Panc1 (cell line): ENCODE results near the gene ZC3HAV1. TPM values are rescaled to one million over a fixed set of nuclear protein-coding genes. Genes with fewer than 3 reads are reported as not detected.

Experiments
- ATAC-seq: fragments of 200-7000 bp; cut with Tn5 transposase; 2 replicates; pipeline ENCODE4 v1.9.1; 2020; ENCODE audit warnings: mild to moderate bottlenecking, moderate library complexity
- BruUV-seq: library from RNA; stranded (reverse); fragments of 400-500 nt; replicated peaks from 2 replicates; lab custom pipeline; 2021; lab: Mats Ljungman, UMichigan
- CTCF ChIA-PET: fragments of 300-600 bp; sonication (Branson Sonifier 250); formaldehyde crosslinking; loops from one replicate; lab custom pipeline; 2022; ENCODE audit warnings: antibody characterized with exemption; lab: Charles Lee
- POLR2A ChIA-PET: fragments of 300-600 bp; sonication (Branson Sonifier 250); formaldehyde crosslinking; loops from one replicate; lab custom pipeline; 2022; ENCODE audit warnings: antibody characterized with exemption; lab: Charles Lee
- DNase-seq: peaks from one replicate; pipeline ENCODE4 v3.0.0-alpha.2; 2010; ENCODE audit warnings: low read depth, low spot score
- H3K27ac ChIP-seq: 2 replicates; pipeline ENCODE4 v1.5.1; 2011; ENCODE audit warnings: mild to moderate bottlenecking, low read length, inconsistent platforms
- H3K27me3 ChIP-seq: fragments of 200-500 bp; sonication (Bioruptor generic); 2 replicates; pipeline ENCODE4 v1.6.0; 2014; ENCODE audit warnings: low read length, inconsistent platforms; ENCODE audit not compliant: control insufficient read depth, insufficient read depth
- H3K36me3 ChIP-seq: fragments of 200-500 bp; sonication (Bioruptor generic); 2 replicates; pipeline ENCODE4 v1.5.1; 2014; ENCODE audit warnings: inconsistent platforms, mild to moderate bottlenecking, low read length, moderate library complexity; ENCODE audit not compliant: control insufficient read depth, insufficient read depth
- H3K4me1 ChIP-seq: 2 replicates; pipeline ENCODE4 v1.5.1; 2011; ENCODE audit warnings: inconsistent platforms, mild to moderate bottlenecking, low read length, moderate library complexity; ENCODE audit not compliant: control insufficient read depth, insufficient read depth
- H3K4me3 ChIP-seq, 2 experiments: 2 replicates each; pipeline ENCODE4 v1.5.1; 2011 to 2012; ENCODE audit warnings: low read depth in 2 of 2, low read length in 2 of 2, mild to moderate bottlenecking in 2 of 2, inconsistent platforms in 1 of 2, moderate library complexity in 1 of 2
- H3K9me3 ChIP-seq: fragments of 200-500 bp; sonication (Bioruptor generic); 2 replicates; pipeline ENCODE4 v1.5.1; 2014; ENCODE audit warnings: low read depth, mild to moderate bottlenecking, inconsistent platforms, low read length, moderate library complexity; ENCODE audit not compliant: control insufficient read depth, insufficient read depth
- POLR2AphosphoS5 ChIP-seq: IDR thresholded peaks from 2 replicates; pipeline ENCODE4 v1.6.1; 2012; ENCODE audit warnings: mild to moderate bottlenecking, low read depth, low read length, moderate library complexity
- SIN3A ChIP-seq: IDR thresholded peaks from 2 replicates; pipeline ENCODE4 v1.6.1; 2012; ENCODE audit warnings: low read depth, mild to moderate bottlenecking, low read length, moderate library complexity, borderline replicate concordance; ENCODE audit not compliant: insufficient read depth
- TCF7L2 ChIP-seq: IDR thresholded peaks from 2 replicates; pipeline ENCODE4 v1.6.1; 2011; ENCODE audit warnings: mild to moderate bottlenecking, low read depth, low read length, inconsistent platforms
- in situ Hi-C: cut with HindIII; loops from 2 replicates; pipeline ENCODE4 v1.10.0; 2016; ENCODE audit warnings: low sequenced_read_pairs, low pct_unique_long_range_greater_than_20kb
- intact Hi-C: fragments of 100-400 bp; cut with micrococcal nuclease; formaldehyde crosslinking; loops from one replicate; pipeline ENCODE4 v1.10.0; 2022; ENCODE audit not compliant: unreplicated experiment
- total RNA-seq: library from RNA; stranded (reverse); gene quantifications from one replicate; pipeline ENCODE4 v1.2.1, GENCODE V29; 2021; ENCODE audit not compliant: unreplicated experiment
- TF ChIP-seq, protein P1 (sequence below): fragments of 450-650 bp; IDR thresholded peaks from 2 replicates; pipeline ENCODE4 v1.5.1; 2017; ENCODE audit warnings: mild to moderate bottlenecking
- TF ChIP-seq, protein P2 (sequence below), 2 experiments: IDR thresholded peaks; 2 replicates each; pipeline ENCODE4 v1.6.1; 2011 to 2012; ENCODE audit warnings: low read depth in 2 of 2, control low read depth in 1 of 2, low read length in 1 of 2, mild to moderate bottlenecking in 1 of 2, moderate library complexity in 1 of 2; ENCODE audit not compliant: insufficient read depth in 1 of 2

Gene ZC3HAV1
- total RNA-seq, 1 experiment from 2014 or later, result 47.1 TPM

DNA sequence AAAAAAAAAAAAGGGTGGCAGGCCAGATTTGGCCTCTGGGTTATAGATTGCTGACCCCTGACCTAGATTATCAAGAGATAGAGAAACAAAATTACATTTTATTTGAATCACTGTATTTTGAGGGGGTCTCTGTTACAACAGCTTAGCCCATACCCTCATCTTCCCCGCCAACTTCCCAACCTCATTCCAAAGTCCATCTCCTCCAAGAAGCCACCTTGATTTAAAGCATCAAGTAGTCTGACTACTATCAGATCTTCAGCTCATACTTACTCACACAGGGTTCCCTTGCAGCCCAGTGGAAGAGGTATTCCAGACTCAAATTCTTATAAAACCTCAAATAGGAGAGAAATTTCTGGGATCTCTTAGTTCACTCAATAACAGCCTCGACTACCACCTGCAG lies 20.4 kb downstream of the ZC3HAV1 start:
- ChIA-PET POLR2A (no interaction called here), CTCF (no interaction called here)
- intact Hi-C loops (no loop called here), in situ Hi-C loops (no loop called here)
- peaks cover 7% of the 10 kb centered on the region; the same call in 1 of the 2 replicates for H3K36me3 ChIP-seq
- TF ChIP-seq POLR2AphosphoS5 (no peak), SIN3A (no peak), TCF7L2 (no peak)
- TF ChIP-seq, protein P1, sequence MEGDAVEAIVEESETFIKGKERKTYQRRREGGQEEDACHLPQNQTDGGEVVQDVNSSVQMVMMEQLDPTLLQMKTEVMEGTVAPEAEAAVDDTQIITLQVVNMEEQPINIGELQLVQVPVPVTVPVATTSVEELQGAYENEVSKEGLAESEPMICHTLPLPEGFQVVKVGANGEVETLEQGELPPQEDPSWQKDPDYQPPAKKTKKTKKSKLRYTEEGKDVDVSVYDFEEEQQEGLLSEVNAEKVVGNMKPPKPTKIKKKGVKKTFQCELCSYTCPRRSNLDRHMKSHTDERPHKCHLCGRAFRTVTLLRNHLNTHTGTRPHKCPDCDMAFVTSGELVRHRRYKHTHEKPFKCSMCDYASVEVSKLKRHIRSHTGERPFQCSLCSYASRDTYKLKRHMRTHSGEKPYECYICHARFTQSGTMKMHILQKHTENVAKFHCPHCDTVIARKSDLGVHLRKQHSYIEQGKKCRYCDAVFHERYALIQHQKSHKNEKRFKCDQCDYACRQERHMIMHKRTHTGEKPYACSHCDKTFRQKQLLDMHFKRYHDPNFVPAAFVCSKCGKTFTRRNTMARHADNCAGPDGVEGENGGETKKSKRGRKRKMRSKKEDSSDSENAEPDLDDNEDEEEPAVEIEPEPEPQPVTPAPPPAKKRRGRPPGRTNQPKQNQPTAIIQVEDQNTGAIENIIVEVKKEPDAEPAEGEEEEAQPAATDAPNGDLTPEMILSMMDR, result no peak
- TF ChIP-seq, protein P2, sequence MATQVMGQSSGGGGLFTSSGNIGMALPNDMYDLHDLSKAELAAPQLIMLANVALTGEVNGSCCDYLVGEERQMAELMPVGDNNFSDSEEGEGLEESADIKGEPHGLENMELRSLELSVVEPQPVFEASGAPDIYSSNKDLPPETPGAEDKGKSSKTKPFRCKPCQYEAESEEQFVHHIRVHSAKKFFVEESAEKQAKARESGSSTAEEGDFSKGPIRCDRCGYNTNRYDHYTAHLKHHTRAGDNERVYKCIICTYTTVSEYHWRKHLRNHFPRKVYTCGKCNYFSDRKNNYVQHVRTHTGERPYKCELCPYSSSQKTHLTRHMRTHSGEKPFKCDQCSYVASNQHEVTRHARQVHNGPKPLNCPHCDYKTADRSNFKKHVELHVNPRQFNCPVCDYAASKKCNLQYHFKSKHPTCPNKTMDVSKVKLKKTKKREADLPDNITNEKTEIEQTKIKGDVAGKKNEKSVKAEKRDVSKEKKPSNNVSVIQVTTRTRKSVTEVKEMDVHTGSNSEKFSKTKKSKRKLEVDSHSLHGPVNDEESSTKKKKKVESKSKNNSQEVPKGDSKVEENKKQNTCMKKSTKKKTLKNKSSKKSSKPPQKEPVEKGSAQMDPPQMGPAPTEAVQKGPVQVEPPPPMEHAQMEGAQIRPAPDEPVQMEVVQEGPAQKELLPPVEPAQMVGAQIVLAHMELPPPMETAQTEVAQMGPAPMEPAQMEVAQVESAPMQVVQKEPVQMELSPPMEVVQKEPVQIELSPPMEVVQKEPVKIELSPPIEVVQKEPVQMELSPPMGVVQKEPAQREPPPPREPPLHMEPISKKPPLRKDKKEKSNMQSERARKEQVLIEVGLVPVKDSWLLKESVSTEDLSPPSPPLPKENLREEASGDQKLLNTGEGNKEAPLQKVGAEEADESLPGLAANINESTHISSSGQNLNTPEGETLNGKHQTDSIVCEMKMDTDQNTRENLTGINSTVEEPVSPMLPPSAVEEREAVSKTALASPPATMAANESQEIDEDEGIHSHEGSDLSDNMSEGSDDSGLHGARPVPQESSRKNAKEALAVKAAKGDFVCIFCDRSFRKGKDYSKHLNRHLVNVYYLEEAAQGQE (IDR thresholded peaks at IDR 0.05; ENCODE audit: insufficient read depth in 1 of 2, low read depth in 2 of 2, low read length in 1 of 2), result no peak
- no peak for ATAC-seq
- no peak overlapping the region for H3K4me3 ChIP-seq
- no peak overlapping the region for H3K27ac ChIP-seq
- no TSS peak for BruUV-seq
- no peaks in the 10 kb centered on the region for H3K9me3 ChIP-seq
- H3K27me3 ChIP-seq, result no peaks in the 10 kb centered on the region
- no peak for DNase-seq
- no peaks in the 10 kb centered on the region; the same call in 1 of the 2 replicates for H3K4me1 ChIP-seq

DNA sequence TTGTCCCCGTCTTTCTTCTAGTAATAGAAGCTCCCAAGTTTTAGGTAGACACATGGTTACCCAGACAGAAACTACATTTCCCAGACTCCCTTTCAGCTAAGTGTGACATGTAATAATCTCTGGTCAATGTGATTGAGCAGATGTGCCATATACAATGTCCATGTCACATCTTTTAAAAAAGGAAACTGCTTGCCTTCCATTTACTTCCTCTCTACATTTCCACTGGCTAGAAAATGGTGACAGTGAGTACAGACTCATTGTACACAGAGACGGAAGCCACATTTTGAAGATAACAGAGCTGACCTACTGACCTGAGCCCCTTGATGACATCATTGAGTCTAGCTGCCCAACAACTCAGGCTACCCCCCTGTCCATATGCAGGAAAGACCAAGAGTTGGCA lies 21.3 kb downstream of the ZC3HAV1 start:
- CTCF ChIA-PET, result no interaction called here
- no peak overlapping the region for H3K4me3 ChIP-seq
- no peaks in the 10 kb centered on the region for H3K4me1 ChIP-seq
- peaks cover 8% of the 10 kb centered on the region; the same call in 1 of the 2 replicates for H3K36me3 ChIP-seq
- POLR2A ChIA-PET, result interaction anchor here (0.6 to 0.7 kb wide), 2 partner anchors 39 to 584 kb away, joined by 3 to 5 read pairs; no protein-coding TSS in a partner anchor
- H3K27ac ChIP-seq, result no peak overlapping the region
- intact Hi-C loops (no loop called here), in situ Hi-C loops (no loop called here)
- DNase-seq, result no peak
- H3K27me3 ChIP-seq, result no peaks in the 10 kb centered on the region
- no peak for TF ChIP-seq TCF7L2
- no peak for TF ChIP-seq SIN3A
- TF ChIP-seq, protein P1, result no peak
- TF ChIP-seq, protein P2 (IDR thresholded peaks at IDR 0.05; ENCODE audit: insufficient read depth in 1 of 2, low read depth in 2 of 2, low read length in 1 of 2), result no peak
- TF ChIP-seq POLR2AphosphoS5, result no peak
- no TSS peak for BruUV-seq
- H3K9me3 ChIP-seq, result no peaks in the 10 kb centered on the region
- no peak for ATAC-seq
